Activated T-cell treated with anti-CD3 and anti-CD28 coated beads, Interleukin-2, amount 50 U/mL, for 24 hours (primary cell): Measurements from ENCODE around the gene DNASE1.

ENCODE experiments used
- DNase-seq: peaks from one replicate; pipeline ENCODE4 v3.0.0-alpha.2; 2020
- H3K27ac Mint-ChIP-seq: 2 replicates; pipeline ENCODE4 v1.8.0; 2020; ENCODE audit warnings: mild to moderate bottlenecking, mixed read lengths
- H3K27me3 Mint-ChIP-seq: 2 replicates; pipeline ENCODE4 v1.8.0; 2020; ENCODE audit warnings: mixed read lengths
- H3K36me3 Mint-ChIP-seq: 2 replicates; pipeline ENCODE4 v1.8.0; 2020; ENCODE audit warnings: low read depth, mixed read lengths
- H3K4me1 Mint-ChIP-seq: 2 replicates; pipeline ENCODE4 v1.8.0; 2020; ENCODE audit warnings: low read depth, mixed read lengths
- H3K4me3 Mint-ChIP-seq: 2 replicates; pipeline ENCODE4 v1.8.0; 2020; ENCODE audit warnings: mild to moderate bottlenecking, moderate library complexity, mixed read lengths
- H3K9me3 Mint-ChIP-seq: 2 replicates; pipeline ENCODE4 v1.8.0; 2020; ENCODE audit warnings: mixed read lengths

DNASE1 gene

GRCh38 chr16:3625911-3626732 lies 28.4 kb upstream of the DNASE1 start:
- DNase-seq, result no peak
- peak overlapping the region; percentile 75 for H3K27ac Mint-ChIP-seq
- H3K4me3 Mint-ChIP-seq, result peak overlapping the region; percentile 13
- peaks cover 1% of the 10 kb centered on the region for H3K36me3 Mint-ChIP-seq
- H3K4me1 Mint-ChIP-seq, result peaks cover 36% of the 10 kb centered on the region
- no peaks in the 10 kb centered on the region for H3K27me3 Mint-ChIP-seq
- H3K9me3 Mint-ChIP-seq, result no peaks in the 10 kb centered on the region

GRCh38 chr16:3637371-3637923 lies 17.0 kb upstream of the DNASE1 start:
- peak; percentile 51 for DNase-seq
- peak overlapping the region; percentile 90 for H3K27ac Mint-ChIP-seq
- peaks cover 28% of the 10 kb centered on the region for H3K4me1 Mint-ChIP-seq
- H3K36me3 Mint-ChIP-seq, result peaks cover 4% of the 10 kb centered on the region
- no peaks in the 10 kb centered on the region for H3K27me3 Mint-ChIP-seq
- H3K4me3 Mint-ChIP-seq, result no peak overlapping the region
- H3K9me3 Mint-ChIP-seq, result no peaks in the 10 kb centered on the region

- no peaks in the 10 kb centered on the region for H3K9me3 Mint-ChIP-seq
- H3K4me1 Mint-ChIP-seq, result peaks cover 28% of the 10 kb centered on the region
- H3K4me3 Mint-ChIP-seq, result no peak overlapping the region
- peaks cover 10% of the 10 kb centered on the region for H3K36me3 Mint-ChIP-seq
- H3K27me3 Mint-ChIP-seq, result no peaks in the 10 kb centered on the region
- peak; percentile 25 for DNase-seq
- H3K27ac Mint-ChIP-seq, result no peak overlapping the region
Measured at GRCh38 chr16:3638916-3639644, 15.4 kb upstream of the DNASE1 start.

- Mint-ChIP-seq H3K4me1 (peaks cover 28% of the 10 kb centered on the region), H3K36me3 (peaks cover 10% of the 10 kb centered on the region), H3K27ac (no peak overlapping the region), H3K9me3 (no peaks in the 10 kb centered on the region), H3K4me3 (no peak overlapping the region), H3K27me3 (no peaks in the 10 kb centered on the region)
- no peak for DNase-seq
Measured at GRCh38 chr16:3640207-3640606, 14.3 kb upstream of the DNASE1 start.

GRCh38 chr16:3640632-3641501 lies 13.6 kb upstream of the DNASE1 start:
- Mint-ChIP-seq H3K27me3 (no peaks in the 10 kb centered on the region), H3K27ac (no peak overlapping the region), H3K9me3 (no peaks in the 10 kb centered on the region), H3K36me3 (peaks cover 14% of the 10 kb centered on the region), H3K4me1 (peaks cover 25% of the 10 kb centered on the region), H3K4me3 (no peak overlapping the region)
- no peak for DNase-seq

GRCh38 chr16:3641801-3642396 lies 12.6 kb upstream of the DNASE1 start:
- H3K36me3 Mint-ChIP-seq, result peaks cover 14% of the 10 kb centered on the region
- no peaks in the 10 kb centered on the region for H3K27me3 Mint-ChIP-seq
- peaks cover 20% of the 10 kb centered on the region for H3K4me1 Mint-ChIP-seq
- no peaks in the 10 kb centered on the region for H3K9me3 Mint-ChIP-seq
- no peak overlapping the region for H3K4me3 Mint-ChIP-seq
- H3K27ac Mint-ChIP-seq, result no peak overlapping the region
- peak; percentile 17 for DNase-seq

GRCh38 chr16:3642397-3643094 lies 11.9 kb upstream of the DNASE1 start:
- Mint-ChIP-seq H3K4me3 (no peak overlapping the region), H3K4me1 (peaks cover 14% of the 10 kb centered on the region), H3K36me3 (peaks cover 14% of the 10 kb centered on the region), H3K27ac (no peak overlapping the region), H3K27me3 (no peaks in the 10 kb centered on the region), H3K9me3 (no peaks in the 10 kb centered on the region)
- peak; percentile 11 for DNase-seq

GRCh38 chr16:3643095-3643730 lies 11.3 kb upstream of the DNASE1 start:
- H3K4me1 Mint-ChIP-seq, result peaks cover 8% of the 10 kb centered on the region
- H3K27ac Mint-ChIP-seq, result no peak overlapping the region
- peak; percentile 20 for DNase-seq
- no peak overlapping the region for H3K4me3 Mint-ChIP-seq
- no peaks in the 10 kb centered on the region for H3K27me3 Mint-ChIP-seq
- no peaks in the 10 kb centered on the region for H3K9me3 Mint-ChIP-seq
- peaks cover 14% of the 10 kb centered on the region for H3K36me3 Mint-ChIP-seq

- no peak overlapping the region for H3K4me3 Mint-ChIP-seq
- H3K9me3 Mint-ChIP-seq, result no peaks in the 10 kb centered on the region
- no peaks in the 10 kb centered on the region for H3K27me3 Mint-ChIP-seq
- peaks cover 15% of the 10 kb centered on the region for H3K36me3 Mint-ChIP-seq
- no peak overlapping the region for H3K27ac Mint-ChIP-seq
- DNase-seq, result peak; percentile 17
- no peaks in the 10 kb centered on the region for H3K4me1 Mint-ChIP-seq
Measured at GRCh38 chr16:3645108-3645503, 9.4 kb upstream of the DNASE1 start.

GRCh38 chr16:3645504-3646347 lies 8.8 kb upstream of the DNASE1 start:
- DNase-seq, result peak; percentile 24
- Mint-ChIP-seq H3K4me1 (no peaks in the 10 kb centered on the region), H3K4me3 (no peak overlapping the region), H3K27me3 (no peaks in the 10 kb centered on the region), H3K9me3 (no peaks in the 10 kb centered on the region), H3K27ac (no peak overlapping the region), H3K36me3 (peaks cover 21% of the 10 kb centered on the region)

GRCh38 chr16:3646348-3646920 lies 8.1 kb upstream of the DNASE1 start:
- Mint-ChIP-seq H3K4me1 (no peaks in the 10 kb centered on the region), H3K4me3 (no peak overlapping the region), H3K27me3 (no peaks in the 10 kb centered on the region), H3K36me3 (peaks cover 26% of the 10 kb centered on the region), H3K27ac (no peak overlapping the region), H3K9me3 (no peaks in the 10 kb centered on the region)
- DNase-seq, result no peak

GRCh38 chr16:3650631-3651265 lies 3.7 kb upstream of the DNASE1 start:
- Mint-ChIP-seq H3K27me3 (no peaks in the 10 kb centered on the region), H3K27ac (peak overlapping the region; percentile 50), H3K9me3 (no peaks in the 10 kb centered on the region), H3K36me3 (peaks cover 52% of the 10 kb centered on the region), H3K4me3 (no peak overlapping the region), H3K4me1 (no peaks in the 10 kb centered on the region)
- peak; percentile 25 for DNase-seq
